ENCODE data around the gene LAPTM4A.

Gene LAPTM4A

GRCh38 chr2:20054931-20055330 lies 3.5 kb upstream of the LAPTM4A start:
- TF ChIP-seq ZFX (IDR thresholded peaks at IDR 0.05; ENCODE audit: borderline replicate concordance), result no peak
- TF ChIP-seq CTCF (IDR thresholded peaks at IDR 0.05), result no peak

GRCh38 chr2:20054119-20054518 lies 2.7 kb upstream of the LAPTM4A start:
- TF ChIP-seq CTCF (IDR thresholded peaks at IDR 0.05), result no peak
- no peak for TF ChIP-seq ZFX (IDR thresholded peaks at IDR 0.05; ENCODE audit: borderline replicate concordance)
- H3K27ac ChIP-seq, result no peak overlapping the region

More at GRCh38 chr2:20054931-20055330, 3.5 kb upstream of the LAPTM4A start:
- H3K27ac ChIP-seq, result no peak overlapping the region

- H3K27ac ChIP-seq, result peak overlapping the region; percentile 86
- TF ChIP-seq CTCF (IDR thresholded peaks at IDR 0.05) (no peak), ZFX (IDR thresholded peaks at IDR 0.05; ENCODE audit: borderline replicate concordance) (no peak)
These were observed 1.4 kb upstream of the LAPTM4A start for GRCh38 chr2:20052861-20053281.

- TF ChIP-seq ZFX (IDR thresholded peaks at IDR 0.05; ENCODE audit: borderline replicate concordance), result no peak
- no peak for TF ChIP-seq CTCF (IDR thresholded peaks at IDR 0.05)
- H3K27ac ChIP-seq, result peak overlapping the region; percentile 86
These were observed 912 bp upstream of the LAPTM4A start for GRCh38 chr2:20052229-20052851.

GRCh38 chr2:20050646-20051531 lies 539 bp downstream of the LAPTM4A start:
- TF ChIP-seq ZFX (IDR thresholded peaks at IDR 0.05; ENCODE audit: borderline replicate concordance) (no peak), CTCF (IDR thresholded peaks at IDR 0.05) (peak; percentile 40)
- H3K27ac ChIP-seq, result peak overlapping the region; percentile 86

GRCh38 chr2:20050104-20050645 lies 1.3 kb downstream of the LAPTM4A start:
- TF ChIP-seq ZFX (IDR thresholded peaks at IDR 0.05; ENCODE audit: borderline replicate concordance), result no peak
- no peak for TF ChIP-seq CTCF (IDR thresholded peaks at IDR 0.05)
- H3K27ac ChIP-seq, result peak overlapping the region; percentile 86; the same call in 1 of the 2 replicates
